ENCODE results near the gene KLF12.
A peak's percentile ranks its signal among the peaks of the same experiment; 100 is the strongest.

KLF12 gene

DNA sequence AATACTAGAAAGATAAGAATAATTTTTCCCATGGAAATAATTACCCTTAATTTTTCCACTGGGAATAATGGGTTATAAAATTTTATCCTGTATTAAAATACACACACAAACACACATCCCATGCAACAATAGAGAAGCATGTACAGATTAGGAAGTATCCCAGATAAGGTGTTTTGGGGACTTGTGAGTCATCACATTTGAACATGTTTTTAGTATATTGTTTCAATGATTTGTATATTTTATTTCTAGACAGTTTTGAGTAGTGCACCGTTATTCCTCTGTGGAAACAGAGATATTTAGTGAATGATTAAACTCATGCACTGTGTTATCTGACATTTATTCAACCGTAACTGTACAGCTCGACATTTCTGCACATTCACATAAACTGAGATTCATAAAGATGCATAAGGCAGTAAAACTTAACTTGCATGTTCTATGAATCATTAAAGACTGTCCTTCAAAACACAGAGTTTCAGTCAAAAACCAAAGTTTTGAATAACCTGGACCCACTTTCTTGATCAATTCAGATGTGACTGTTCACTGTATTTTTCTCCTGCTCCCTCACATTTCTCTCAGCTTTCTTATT lies 30.1 kb downstream of the KLF12 start:
- DNase-seq (no peak), ATAC-seq (no peak)

- no peak for ATAC-seq
These were observed 31.0 kb downstream of the KLF12 start for GRCh38 chr13:74103196-74103595.

GRCh38 chr13:74102691-74103090 lies 31.5 kb downstream of the KLF12 start:
- no peak for DNase-seq
- no peak for ATAC-seq

More at GRCh38 chr13:74103196-74103595, 31.0 kb downstream of the KLF12 start:
- DNase-seq, result no peak

GRCh38 chr13:74101436-74101835 lies 32.8 kb downstream of the KLF12 start:
- no peak for DNase-seq
- no peak for ATAC-seq

- ATAC-seq (no peak), DNase-seq (no peak)
These were observed 36.1 kb downstream of the KLF12 start for GRCh38 chr13:74098077-74098476.

- ATAC-seq (peak; percentile 41), DNase-seq (no peak)
These were observed 37.1 kb downstream of the KLF12 start for GRCh38 chr13:74097116-74097515.

GRCh38 chr13:74093691-74094090 lies 40.5 kb downstream of the KLF12 start:
- ATAC-seq, result no peak

DNA sequence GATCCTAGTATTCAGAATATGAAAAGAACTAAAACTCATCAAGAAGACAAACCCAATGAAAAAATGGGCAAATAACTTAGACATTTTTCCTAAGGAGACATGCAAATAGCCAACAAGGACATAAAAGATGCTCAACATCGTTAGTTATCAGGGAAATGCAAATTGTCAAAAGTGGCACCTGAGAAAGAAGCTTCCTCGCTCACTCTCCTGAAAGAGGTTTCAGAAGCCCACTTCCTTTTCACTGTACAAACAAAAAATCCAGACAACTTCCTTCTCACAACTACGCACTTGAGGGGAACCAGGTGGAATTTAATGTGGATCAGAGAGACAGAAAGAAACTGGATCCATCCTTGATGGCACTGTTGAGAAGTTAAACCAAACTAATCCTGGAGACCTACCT lies 41.5 kb downstream of the KLF12 start:
- ATAC-seq (no peak), DNase-seq (no peak)

More at GRCh38 chr13:74093691-74094090, 40.5 kb downstream of the KLF12 start:
- DNase-seq, result no peak

- DNase-seq (no peak), ATAC-seq (peak; percentile 72)
These were observed 43.2 kb downstream of the KLF12 start for GRCh38 chr13:74090869-74091605.

GRCh38 chr13:74090397-74090796 lies 43.8 kb downstream of the KLF12 start:
- no peak for DNase-seq
- ATAC-seq, result peak; percentile 64

DNA sequence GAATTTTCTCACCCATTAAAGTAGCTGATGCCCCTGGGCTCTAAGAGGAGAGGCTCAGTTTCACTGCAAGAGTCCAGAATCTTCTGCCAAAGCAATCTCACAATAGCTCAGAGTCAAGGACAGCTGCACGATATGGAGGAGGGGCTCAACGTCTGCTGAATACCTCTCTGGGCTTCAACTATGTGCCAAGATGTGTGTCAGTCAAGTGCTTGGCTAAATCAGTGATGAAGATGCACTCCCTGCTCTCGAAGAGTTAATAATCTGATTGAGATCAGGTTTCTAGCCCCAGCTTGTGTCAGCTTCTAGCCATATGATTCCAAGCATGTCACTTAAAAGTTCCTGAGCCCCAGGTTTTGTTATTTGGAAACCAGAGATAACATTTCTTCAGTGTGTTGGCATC lies 46.8 kb downstream of the KLF12 start:
- DNase-seq (no peak), ATAC-seq (no peak)
